Measurements from ENCODE around the gene C3orf20. TPM values are rescaled to one million over a fixed set of nuclear protein-coding genes. Genes with fewer than 3 reads are reported as not detected.
A peak's percentile ranks its signal among the peaks of the same experiment; 100 is the strongest.

C3orf20 gene
- total and polyA plus RNA-seq, 2 of the 13 experiments (the other 11 are each of a cell fraction or from before 2014, with no cell fraction given), result 0.03 to 0.04 TPM

GRCh38 chr3:14651440-14652251 is 23.3 kb upstream of the C3orf20 start, which contains the start of gene CCDC174 (continued):
- TF ChIP-seq ZNF609 (CRISPR knock-in tag; IDR thresholded peaks at IDR 0.05; ENCODE audit: borderline replicate concordance), result peak; percentile 71; the same call in 1 of the 2 replicates
- peak; percentile 98 for TF ChIP-seq PHF20 (CRISPR knock-in tag; IDR thresholded peaks at IDR 0.05)
- TF ChIP-seq PTBP1 (IDR thresholded peaks at IDR 0.05; ENCODE audit: low read depth, low read length, poor library complexity, severe bottlenecking), result no peak
- TF ChIP-seq ZNF513 (CRISPR knock-in tag; conservative IDR thresholded peaks at IDR 0.05), result no peak
- 0 out of 2 replicates have a peak, but pooled peaks have one; percentile 26 for TF ChIP-seq ZNF639 (CRISPR knock-in tag; conservative IDR thresholded peaks at IDR 0.05)
- peak; percentile 82 to 88 for TF ChIP-seq HMGXB4 (CRISPR knock-in tag; IDR thresholded peaks at IDR 0.05; ENCODE audit: borderline replicate concordance in 1 of 2, low read depth in 1 of 2)
- no peak for TF ChIP-seq AFF4 (CRISPR knock-in tag; IDR thresholded peaks at IDR 0.05)
- peak; percentile 92; the same call in 1 of the 2 replicates for TF ChIP-seq MIER3 (CRISPR knock-in tag; IDR thresholded peaks at IDR 0.05; ENCODE audit: borderline replicate concordance)
- no peak; the same call in none of the 2 replicates for TF ChIP-seq ZSCAN21 (CRISPR knock-in tag; IDR thresholded peaks at IDR 0.05; ENCODE audit: borderline replicate concordance)
- TF ChIP-seq LBX2 (CRISPR knock-in tag; IDR thresholded peaks at IDR 0.05; ENCODE audit: borderline replicate concordance), result no peak
- no peak for TF ChIP-seq FOXP1 (IDR thresholded peaks at IDR 0.05)
- TF ChIP-seq FOXP1 (CRISPR knock-in tag; IDR thresholded peaks at IDR 0.05), result no peak

Data from HepG2 (cell line).